HG02938 (cell line): ENCODE measurements around the gene B4GALT1.

Experiments
- ATAC-seq: cut with Tn5 transposase; IDR thresholded peaks from one replicate; pipeline ENCODE4 v1.9.1; 2021; ENCODE audit warnings: mild to moderate bottlenecking, moderate library complexity; ENCODE audit not compliant: unreplicated experiment

Gene B4GALT1

DNA sequence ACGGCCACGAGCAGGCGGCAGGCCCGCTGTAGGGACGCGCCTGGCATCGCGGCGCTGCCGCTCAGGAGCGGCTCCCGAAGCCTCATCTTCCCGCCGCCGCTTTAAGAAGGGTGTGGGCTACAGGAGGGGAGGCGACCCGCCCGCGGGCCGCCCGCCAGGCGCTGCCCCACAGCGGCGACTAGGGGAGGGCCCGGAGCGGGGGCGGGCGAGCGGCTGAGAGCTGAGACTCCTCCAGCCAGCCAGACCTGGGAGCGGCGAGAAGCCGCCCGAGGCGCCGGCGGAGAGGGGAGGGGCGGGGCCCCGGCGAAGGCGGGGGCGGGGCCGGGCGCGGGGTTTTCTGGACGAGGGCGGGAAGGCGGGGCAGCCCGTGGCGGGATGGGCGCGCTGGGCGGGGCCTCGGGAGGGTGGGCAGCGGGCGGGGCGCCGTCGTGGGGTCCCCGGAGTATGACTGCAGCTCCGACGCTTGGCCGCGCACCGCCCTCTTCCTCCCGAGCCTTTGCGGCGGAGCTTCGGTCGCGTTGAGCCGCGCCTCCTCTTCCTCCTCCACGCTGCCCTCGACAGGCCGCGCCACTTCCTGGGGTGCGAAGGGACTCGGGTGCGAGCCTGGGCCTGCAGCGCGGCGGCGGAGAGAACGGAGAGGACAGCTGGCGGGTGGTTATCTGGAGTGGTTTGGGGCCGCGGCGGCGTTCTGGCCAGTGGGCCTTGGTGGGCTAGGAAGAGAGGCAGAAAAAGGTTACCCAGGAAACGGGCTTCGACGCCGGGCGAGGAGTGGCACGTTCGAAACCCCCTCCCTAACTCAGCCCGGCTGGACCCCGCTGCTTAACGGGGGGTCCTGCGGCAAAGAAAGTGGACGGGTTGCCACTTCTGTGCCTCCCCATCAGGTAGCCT is at the start of gene B4GALT1:
Gene B4GALT1, minus strand, starts transcription at position 253 of the 888 bp plus-strand sequence. Its CDS starts 167 bp downstream, at position 86.
- peak; percentile 39 for ATAC-seq

- no peak for ATAC-seq
These were observed 44.7 kb upstream of the B4GALT1 start for GRCh38 chr9:33211695-33212393.

- ATAC-seq = no peak
These were observed 43.0 kb upstream of the B4GALT1 start for GRCh38 chr9:33210006-33210715.

GRCh38 chr9:33209394-33209793 is 42.3 kb upstream of the B4GALT1 start:
- no peak for ATAC-seq

- peak; percentile 100 for ATAC-seq
These were observed 35.5 kb upstream of the B4GALT1 start for GRCh38 chr9:33202552-33203201.

DNA sequence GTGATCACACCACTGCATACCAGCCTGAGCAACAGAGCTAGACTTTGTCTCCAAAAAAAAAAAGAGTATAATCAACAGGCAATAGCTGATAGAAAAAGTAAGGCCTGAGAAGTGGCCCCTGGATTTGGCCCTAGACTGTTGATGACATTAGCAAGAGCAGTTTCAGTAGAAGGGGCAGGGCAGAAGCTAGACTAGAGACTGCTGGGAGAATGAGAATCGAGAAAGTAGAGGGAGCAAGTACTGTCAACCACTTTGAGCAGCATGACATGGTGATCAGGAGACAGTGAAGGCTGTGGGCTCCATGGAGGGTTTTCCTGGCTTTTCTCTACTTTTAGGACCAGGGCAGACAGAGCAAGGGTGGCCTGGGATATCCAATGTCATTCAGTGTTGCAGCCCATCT is 34.9 kb upstream of the B4GALT1 start:
- peak; percentile 36 for ATAC-seq

DNA sequence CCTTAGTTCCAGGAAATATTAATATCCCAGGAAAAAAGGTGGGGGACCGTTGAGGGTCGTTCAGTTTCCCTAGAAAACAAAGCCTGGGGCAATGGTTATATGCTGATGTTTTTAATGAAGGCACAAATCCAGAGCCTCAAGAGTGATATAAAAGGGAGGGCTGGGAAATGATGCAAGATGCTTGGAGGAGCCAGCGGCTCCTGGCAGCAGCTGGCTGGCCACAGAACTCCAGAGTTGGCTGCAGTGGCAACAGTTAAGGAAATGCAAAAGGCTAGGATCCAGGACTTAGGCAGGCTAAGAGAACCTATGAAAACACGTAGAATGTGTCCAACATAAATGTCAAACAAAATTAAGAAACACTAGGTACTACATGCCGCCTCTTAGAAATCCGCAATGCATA is 31.0 kb upstream of the B4GALT1 start:
- no peak for ATAC-seq

DNA sequence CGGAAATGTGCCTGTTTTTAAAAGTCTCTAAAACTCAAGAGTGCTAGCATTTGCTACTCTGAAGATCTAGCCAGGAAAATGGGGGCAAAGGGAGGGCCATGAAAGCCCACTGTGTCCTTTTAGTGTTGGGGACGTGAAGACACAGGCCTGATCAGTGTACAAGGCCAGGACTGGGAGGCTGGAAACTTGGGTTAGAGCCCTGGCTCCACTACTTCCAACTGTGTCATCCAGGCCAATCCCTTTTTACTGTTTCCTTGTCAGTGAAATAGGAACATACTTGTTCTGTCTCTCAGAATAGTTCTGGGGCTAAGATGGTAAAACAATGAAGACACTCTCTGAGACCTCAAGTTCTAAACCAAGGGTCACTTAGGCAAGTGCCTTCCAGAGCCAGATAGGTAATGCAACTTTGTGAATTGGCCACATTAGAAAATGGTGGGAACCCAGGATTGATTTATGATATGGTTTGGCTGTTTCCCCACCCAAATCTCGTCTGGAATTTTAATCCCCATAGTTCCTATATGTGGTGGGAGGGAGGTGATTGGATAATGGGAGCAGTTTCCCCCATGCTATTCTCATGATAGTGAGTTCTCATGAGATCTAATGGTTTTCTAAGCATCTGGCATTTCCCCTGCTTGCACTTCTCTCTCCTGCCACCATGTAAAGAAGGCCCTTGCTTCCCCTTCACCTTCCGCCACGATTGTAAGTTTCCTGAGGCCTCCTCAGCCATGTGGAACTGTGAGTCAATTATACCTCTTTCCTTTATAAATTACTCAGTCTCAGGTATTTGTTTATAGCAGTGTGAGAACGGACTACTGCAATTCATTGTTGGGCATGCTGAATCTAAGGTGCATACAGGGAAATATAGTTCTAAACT is 30.4 kb upstream of the B4GALT1 start:
- ATAC-seq = no peak

- no peak for ATAC-seq
These were observed 29.6 kb upstream of the B4GALT1 start for GRCh38 chr9:33196736-33197135.

DNA sequence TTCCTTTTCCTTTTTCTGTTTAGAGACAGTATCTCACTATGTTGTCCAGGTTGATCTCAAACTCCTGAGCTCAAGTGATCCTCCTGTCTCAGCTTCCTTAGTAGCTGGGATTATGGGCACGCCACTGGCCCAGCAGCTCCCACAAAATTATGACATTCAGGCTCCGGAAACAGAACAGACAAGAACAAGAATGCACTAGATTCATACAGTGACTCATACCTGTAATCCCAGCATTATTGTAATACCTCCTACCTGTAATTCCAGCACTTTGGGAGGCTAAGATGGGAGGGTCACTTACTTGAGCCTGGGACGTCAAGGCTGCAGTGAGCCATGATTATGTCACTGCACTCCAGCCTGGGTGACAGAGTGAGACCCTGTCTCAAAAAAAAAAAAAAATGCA is 26.7 kb upstream of the B4GALT1 start:
- no peak for ATAC-seq

GRCh38 chr9:33192493-33193255 is 25.5 kb upstream of the B4GALT1 start:
- no peak for ATAC-seq

DNA sequence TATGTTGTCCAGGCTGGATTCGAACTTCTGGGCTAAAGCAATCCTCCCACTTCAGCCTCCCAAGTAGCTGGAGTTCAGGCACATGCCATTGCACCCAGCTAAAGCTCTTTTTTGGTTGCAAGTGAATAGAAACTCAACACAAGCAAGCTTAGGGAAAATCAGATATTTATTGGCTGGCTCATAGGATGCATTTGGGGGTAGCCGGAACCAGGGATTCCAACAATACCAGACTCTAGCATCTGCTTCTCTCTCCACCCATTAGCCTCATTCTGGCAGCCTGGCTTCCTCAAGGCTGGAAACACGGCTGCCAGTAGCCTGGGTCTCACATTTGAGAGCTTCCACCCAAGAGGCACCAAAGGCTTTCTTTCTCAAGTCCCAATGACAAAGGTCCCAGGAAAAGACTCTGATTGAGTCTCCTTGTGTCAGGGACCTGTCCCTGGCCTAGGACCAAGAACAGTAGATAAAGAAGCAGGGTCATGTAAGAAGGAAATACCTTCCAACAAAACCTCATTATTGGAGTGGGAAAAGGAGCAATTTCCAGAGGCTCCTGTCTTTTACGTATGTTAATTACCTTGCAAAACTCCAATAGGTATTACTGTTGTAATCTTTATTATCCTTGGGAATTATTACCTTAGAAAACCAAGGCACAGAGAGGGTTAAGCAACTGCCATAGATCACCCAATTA is 23.0 kb upstream of the B4GALT1 start:
- ATAC-seq = no peak

DNA sequence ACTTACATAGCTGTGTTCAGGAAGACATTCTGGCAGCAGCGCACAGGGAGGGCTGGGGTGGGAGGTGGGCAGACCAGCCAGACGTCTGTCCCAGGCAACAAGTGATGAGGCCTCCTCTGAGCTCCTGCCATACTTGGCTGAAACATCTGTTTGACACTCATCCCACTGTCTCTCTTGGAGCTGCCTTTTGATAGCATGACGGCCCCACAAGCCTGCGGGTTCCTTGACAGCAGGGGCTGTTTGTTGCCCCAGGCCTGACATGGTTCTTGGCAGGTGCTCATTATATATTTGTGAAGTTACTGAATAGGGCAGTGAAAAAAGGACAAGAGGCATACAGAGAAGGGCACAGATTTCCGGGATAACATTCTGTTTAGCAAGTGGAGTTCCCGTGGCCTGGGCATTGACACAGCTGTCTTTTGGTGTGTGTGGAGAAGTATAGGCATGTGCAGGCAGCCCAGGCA is 22.2 kb upstream of the B4GALT1 start:
- no peak for ATAC-seq

- ATAC-seq = no peak
These were observed 21.6 kb upstream of the B4GALT1 start for GRCh38 chr9:33188711-33189110.

- ATAC-seq = no peak
These were observed 20.5 kb upstream of the B4GALT1 start for GRCh38 chr9:33187519-33188218.

GRCh38 chr9:33186457-33187168 is 19.5 kb upstream of the B4GALT1 start:
- ATAC-seq = no peak

DNA sequence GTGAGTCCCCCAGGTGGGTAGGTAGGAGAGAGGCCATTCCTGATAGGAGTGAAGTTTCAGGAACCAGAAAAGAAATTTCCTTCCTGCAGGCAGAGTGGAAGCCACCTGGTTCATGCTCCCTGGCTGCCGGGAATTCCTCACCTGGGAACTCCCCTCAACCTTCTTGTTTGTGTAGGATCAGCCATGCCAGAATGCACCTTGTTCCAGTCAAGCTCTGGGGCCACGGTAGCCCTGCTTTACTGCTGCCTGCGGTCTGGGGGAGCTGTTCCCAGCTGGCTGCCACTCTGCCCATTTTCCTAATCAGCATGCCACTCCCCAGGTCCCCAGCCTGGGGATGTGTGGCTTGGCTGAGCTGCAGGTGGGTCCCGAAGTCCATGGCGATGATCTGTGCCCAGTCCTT is 18.7 kb upstream of the B4GALT1 start:
- ATAC-seq = no peak
